Measurements from ENCODE around the gene IL27RA.
A peak's percentile ranks its signal among the peaks of the same experiment; 100 is the strongest.

The IL27RA gene

GRCh38 chr19:14059093-14059480 lies 27.5 kb downstream of the IL27RA start:
- Histone ChIP-seq H3K4me3 (ENCODE audit: low read length in 2 of 2) (no peak overlapping the region), H3K4me2 (ENCODE audit: insufficient read depth, low read length, poor library complexity, severe bottlenecking) (no peak overlapping the region), H2BK12ac (ENCODE audit: low read length) (no peak overlapping the region), H3K27me3 (ENCODE audit: control insufficient read depth in 3 of 3, insufficient read depth in 3 of 3, low read depth in 1 of 3, low read length in 3 of 3) (peaks cover 0 to 28% (median 14%) of the 10 kb centered on the region in 3 experiments), H2AK5ac (ENCODE audit: low read depth, low read length) (peak overlapping the region; percentile 85), H3K27ac (replicated peaks; ENCODE audit: low read length) (no peak overlapping the region), H3K4ac (ENCODE audit: low read length) (no peak overlapping the region), H3K23ac (ENCODE audit: low read depth, low read length, poor library complexity) (no peak overlapping the region), H2BK15ac (ENCODE audit: low read length) (no peak overlapping the region), H3K18ac (ENCODE audit: low read length) (peak overlapping the region; percentile 54), H3K4me1 (ENCODE audit: control insufficient read depth in 2 of 2, insufficient read depth in 1 of 2, low read depth in 1 of 2, low read length in 2 of 2) (peaks cover 3 to 4% of the 10 kb centered on the region in 2 donors), H2BK5ac (ENCODE audit: low read length) (no peak overlapping the region), H3K14ac (ENCODE audit: low read length) (no peak overlapping the region), H3K79me1 (ENCODE audit: low read depth, low read length) (no peaks in the 10 kb centered on the region), H3K9me3 (replicated peaks in 1 of 2; ENCODE audit: control insufficient read depth in 2 of 2, insufficient read depth in 1 of 2, low read depth in 1 of 2, low read length in 2 of 2) (no peaks in the 10 kb centered on the region), H4K8ac (ENCODE audit: low read depth, low read length) (no peak overlapping the region), H4K91ac (ENCODE audit: low read depth, low read length, poor library complexity) (no peak overlapping the region), H3K36me3 (replicated peaks in 1 of 2; ENCODE audit: control insufficient read depth in 2 of 2, insufficient read depth in 2 of 2, low read length in 2 of 2) (no peaks in the 10 kb centered on the region), H2BK120ac (ENCODE audit: low read depth, low read length) (no peak overlapping the region), H2AFZ (ENCODE audit: low read length) (no peak overlapping the region), H3K9ac (ENCODE audit: low read depth, low read length, poor library complexity) (no peak overlapping the region)
- DNase-seq (ENCODE audit: low spot score) = peak; percentile 37
- no CpG with 5 or more reads among the region's 15 CpGs for whole genome bisulfite sequencing, 2 donors (ENCODE audit: extremely low coverage in 2 of 2, insufficient read length in 2 of 2, insufficient replicate concordance in 1 of 2)

- H3K9ac ChIP-seq (ENCODE audit: low read depth, low read length, poor library complexity) = peak overlapping the region; percentile 53
- H3K18ac ChIP-seq (ENCODE audit: low read length) = no peak overlapping the region
- H3K14ac ChIP-seq (ENCODE audit: low read length) = no peak overlapping the region
- H3K4me2 ChIP-seq (ENCODE audit: insufficient read depth, low read length, poor library complexity, severe bottlenecking) = no peak overlapping the region
- H3K36me3 ChIP-seq (replicated peaks in 1 of 2; ENCODE audit: control insufficient read depth in 2 of 2, insufficient read depth in 2 of 2, low read length in 2 of 2) = no peaks in the 10 kb centered on the region
- no peak overlapping the region for H3K27ac ChIP-seq (replicated peaks; ENCODE audit: low read length)
- H3K9me3 ChIP-seq (replicated peaks in 1 of 2; ENCODE audit: control insufficient read depth in 2 of 2, insufficient read depth in 1 of 2, low read depth in 1 of 2, low read length in 2 of 2) = no peaks in the 10 kb centered on the region
- peaks cover 0 to 28% (median 14%) of the 10 kb centered on the region in 3 experiments for H3K27me3 ChIP-seq (ENCODE audit: control insufficient read depth in 3 of 3, insufficient read depth in 3 of 3, low read depth in 1 of 3, low read length in 3 of 3)
- H2BK120ac ChIP-seq (ENCODE audit: low read depth, low read length) = no peak overlapping the region
- H2BK5ac ChIP-seq (ENCODE audit: low read length) = no peak overlapping the region
- H2BK12ac ChIP-seq (ENCODE audit: low read length) = no peak overlapping the region
- H3K4ac ChIP-seq (ENCODE audit: low read length) = no peak overlapping the region
- H3K4me1 ChIP-seq (ENCODE audit: control insufficient read depth in 2 of 2, insufficient read depth in 1 of 2, low read depth in 1 of 2, low read length in 2 of 2) = peaks cover 3 to 4% of the 10 kb centered on the region in 2 donors
- no CpG with 5 or more reads among the region's 8 CpGs for WGBS, 2 donors (ENCODE audit: extremely low coverage in 2 of 2, insufficient read length in 2 of 2, insufficient replicate concordance in 1 of 2)
- no peak overlapping the region for H2AK5ac ChIP-seq (ENCODE audit: low read depth, low read length)
- H3K23ac ChIP-seq (ENCODE audit: low read depth, low read length, poor library complexity) = no peak overlapping the region
- no peak overlapping the region for H2AFZ ChIP-seq (ENCODE audit: low read length)
- no peak overlapping the region for H2BK15ac ChIP-seq (ENCODE audit: low read length)
- no peak overlapping the region for H4K8ac ChIP-seq (ENCODE audit: low read depth, low read length)
- H4K91ac ChIP-seq (ENCODE audit: low read depth, low read length, poor library complexity) = no peak overlapping the region
- H3K4me3 ChIP-seq (ENCODE audit: low read length in 2 of 2) = no peak overlapping the region
- DNase-seq (ENCODE audit: low spot score) = no peak
- no peaks in the 10 kb centered on the region for H3K79me1 ChIP-seq (ENCODE audit: low read depth, low read length)
Observed at GRCh38 chr19:14059652-14060155, 28.1 kb downstream of the IL27RA start.

GRCh38 chr19:14061081-14061749 lies 29.7 kb downstream of the IL27RA start:
- no peak overlapping the region for H3K14ac ChIP-seq (ENCODE audit: low read length)
- H2BK15ac ChIP-seq (ENCODE audit: low read length) = no peak overlapping the region
- no peak for DNase-seq (ENCODE audit: low spot score)
- H4K91ac ChIP-seq (ENCODE audit: low read depth, low read length, poor library complexity) = no peak overlapping the region
- no peak overlapping the region for H2BK12ac ChIP-seq (ENCODE audit: low read length)
- no peak overlapping the region for H4K8ac ChIP-seq (ENCODE audit: low read depth, low read length)
- H3K36me3 ChIP-seq (replicated peaks in 1 of 2; ENCODE audit: control insufficient read depth in 2 of 2, insufficient read depth in 2 of 2, low read length in 2 of 2) = no peaks in the 10 kb centered on the region
- H2BK5ac ChIP-seq (ENCODE audit: low read length) = no peak overlapping the region
- WGBS, 2 donors (ENCODE audit: extremely low coverage in 2 of 2, insufficient read length in 2 of 2, insufficient replicate concordance in 1 of 2) = no CpG with 5 or more reads among the region's 9 CpGs
- peaks cover 0 to 26% (median 14%) of the 10 kb centered on the region in 3 experiments for H3K27me3 ChIP-seq (ENCODE audit: control insufficient read depth in 3 of 3, insufficient read depth in 3 of 3, low read depth in 1 of 3, low read length in 3 of 3)
- H3K9ac ChIP-seq (ENCODE audit: low read depth, low read length, poor library complexity) = no peak overlapping the region
- peaks cover 3 to 4% of the 10 kb centered on the region in 2 donors for H3K4me1 ChIP-seq (ENCODE audit: control insufficient read depth in 2 of 2, insufficient read depth in 1 of 2, low read depth in 1 of 2, low read length in 2 of 2)
- H3K79me1 ChIP-seq (ENCODE audit: low read depth, low read length) = no peaks in the 10 kb centered on the region
- no peak overlapping the region for H3K18ac ChIP-seq (ENCODE audit: low read length)
- no peak overlapping the region for H3K4ac ChIP-seq (ENCODE audit: low read length)
- no peaks in the 10 kb centered on the region for H3K9me3 ChIP-seq (replicated peaks in 1 of 2; ENCODE audit: control insufficient read depth in 2 of 2, insufficient read depth in 1 of 2, low read depth in 1 of 2, low read length in 2 of 2)
- no peak overlapping the region for H2AK5ac ChIP-seq (ENCODE audit: low read depth, low read length)
- H3K23ac ChIP-seq (ENCODE audit: low read depth, low read length, poor library complexity) = no peak overlapping the region
- no peak overlapping the region for H3K27ac ChIP-seq (replicated peaks; ENCODE audit: low read length)
- H2AFZ ChIP-seq (ENCODE audit: low read length) = no peak overlapping the region
- H3K4me3 ChIP-seq (ENCODE audit: low read length in 2 of 2) = no peak overlapping the region
- no peak overlapping the region for H2BK120ac ChIP-seq (ENCODE audit: low read depth, low read length)
- no peak overlapping the region for H3K4me2 ChIP-seq (ENCODE audit: insufficient read depth, low read length, poor library complexity, severe bottlenecking)

GRCh38 chr19:14061751-14062557 lies 30.4 kb downstream of the IL27RA start, which contains the start of gene PALM3:
TSS of gene PALM3 (minus strand) at chr19:14062076. CDS start at chr19:14061980, 96 bp downstream.
- Histone ChIP-seq H2AK5ac (ENCODE audit: low read depth, low read length) (no peak within 1 kb of the TSS), H3K79me1 (ENCODE audit: low read depth, low read length) (no peaks in the 10 kb centered on the region), H3K27me3 (ENCODE audit: control insufficient read depth in 3 of 3, insufficient read depth in 3 of 3, low read depth in 1 of 3, low read length in 3 of 3) (peaks cover 0 to 19% (median 14%) of the 10 kb centered on the region in 3 experiments), H4K8ac (ENCODE audit: low read depth, low read length) (no peak within 1 kb of the TSS), H2BK120ac (ENCODE audit: low read depth, low read length) (no peak within 1 kb of the TSS), H3K23ac (ENCODE audit: low read depth, low read length, poor library complexity) (no peak within 1 kb of the TSS), H3K9me3 (replicated peaks in 1 of 2; ENCODE audit: control insufficient read depth in 2 of 2, insufficient read depth in 1 of 2, low read depth in 1 of 2, low read length in 2 of 2) (no peaks in the 10 kb centered on the region), H3K14ac (ENCODE audit: low read length) (no peak within 1 kb of the TSS), H3K9ac (ENCODE audit: low read depth, low read length, poor library complexity) (no peak within 1 kb of the TSS), H3K36me3 (replicated peaks in 1 of 2; ENCODE audit: control insufficient read depth in 2 of 2, insufficient read depth in 2 of 2, low read length in 2 of 2) (no peaks in the 10 kb centered on the region), H3K4me2 (ENCODE audit: insufficient read depth, low read length, poor library complexity, severe bottlenecking) (no peak within 1 kb of the TSS), H3K4ac (ENCODE audit: low read length) (no peak within 1 kb of the TSS), H2BK5ac (ENCODE audit: low read length) (no peak within 1 kb of the TSS), H2BK12ac (ENCODE audit: low read length) (no peak within 1 kb of the TSS), H3K4me1 (ENCODE audit: control insufficient read depth in 2 of 2, insufficient read depth in 1 of 2, low read depth in 1 of 2, low read length in 2 of 2) (peaks cover 3 to 4% of the 10 kb centered on the region in 2 donors), H2BK15ac (ENCODE audit: low read length) (no peak within 1 kb of the TSS), H3K27ac (replicated peaks; ENCODE audit: low read length) (no peak within 1 kb of the TSS), H3K18ac (ENCODE audit: low read length) (peak within 1 kb of the TSS; percentile 63), H3K4me3 (ENCODE audit: low read length in 2 of 2) (no peak within 1 kb of the TSS), H2AFZ (ENCODE audit: low read length) (no peak within 1 kb of the TSS), H4K91ac (ENCODE audit: low read depth, low read length, poor library complexity) (no peak within 1 kb of the TSS)
- no CpG with 5 or more reads among the region's 19 CpGs for WGBS, 2 donors (ENCODE audit: extremely low coverage in 2 of 2, insufficient read length in 2 of 2, insufficient replicate concordance in 1 of 2)
- no peak for DNase-seq (ENCODE audit: low spot score)
